Sigmoid colon (tissue), 4 donors: ENCODE results near the gene CREB3L4.

Experiments used
- POLR2A ChIP-seq, 2 donors: fragments of 450-650 bp; IDR thresholded peaks; one replicate each; pipeline ENCODE4 v1.6.1; 2016; ENCODE audit warnings: antibody characterized with exemption in 2 of 2, mild to moderate bottlenecking in 2 of 2, moderate library complexity in 2 of 2
- POLR2AphosphoS5 ChIP-seq, 4 donors: sonication (generic); formaldehyde crosslinking; IDR thresholded peaks; one replicate each; pipeline ENCODE4 v1.6.1; 2017; ENCODE audit warnings: antibody characterized with exemption in 4 of 4
- TF ChIP-seq, protein P1 (sequence below), 4 experiments: fragments of 450-650 bp in 3 of 4; fragments of 200-600 bp in 1 of 4; IDR thresholded peaks; one replicate each; pipeline ENCODE4 v1.5.1; 2016 to 2019; ENCODE audit warnings: antibody characterized with exemption in 4 of 4, mild to moderate bottlenecking in 3 of 4, moderate library complexity in 2 of 4

DNA sequence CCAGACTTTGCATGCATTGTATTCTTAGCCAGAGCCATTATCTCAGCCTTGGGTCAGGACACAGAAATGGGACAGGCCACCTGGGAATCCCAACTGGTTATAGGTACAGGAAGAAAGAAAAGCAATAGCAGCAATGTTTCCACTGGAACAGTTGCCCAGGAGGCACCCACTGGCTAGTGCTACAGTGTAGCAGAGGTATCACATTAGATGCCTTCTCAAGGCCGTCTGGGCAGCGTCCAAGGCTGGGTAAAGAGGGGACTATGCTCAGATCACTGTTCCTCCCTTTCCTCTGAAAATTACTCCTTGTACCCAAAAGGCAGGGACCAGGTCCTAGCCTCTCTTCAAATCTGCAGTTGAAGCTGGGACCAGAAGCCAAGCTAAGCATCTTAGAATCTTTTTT, 2.6 kb downstream of the CREB3L4 start:
- TF ChIP-seq, protein P1, sequence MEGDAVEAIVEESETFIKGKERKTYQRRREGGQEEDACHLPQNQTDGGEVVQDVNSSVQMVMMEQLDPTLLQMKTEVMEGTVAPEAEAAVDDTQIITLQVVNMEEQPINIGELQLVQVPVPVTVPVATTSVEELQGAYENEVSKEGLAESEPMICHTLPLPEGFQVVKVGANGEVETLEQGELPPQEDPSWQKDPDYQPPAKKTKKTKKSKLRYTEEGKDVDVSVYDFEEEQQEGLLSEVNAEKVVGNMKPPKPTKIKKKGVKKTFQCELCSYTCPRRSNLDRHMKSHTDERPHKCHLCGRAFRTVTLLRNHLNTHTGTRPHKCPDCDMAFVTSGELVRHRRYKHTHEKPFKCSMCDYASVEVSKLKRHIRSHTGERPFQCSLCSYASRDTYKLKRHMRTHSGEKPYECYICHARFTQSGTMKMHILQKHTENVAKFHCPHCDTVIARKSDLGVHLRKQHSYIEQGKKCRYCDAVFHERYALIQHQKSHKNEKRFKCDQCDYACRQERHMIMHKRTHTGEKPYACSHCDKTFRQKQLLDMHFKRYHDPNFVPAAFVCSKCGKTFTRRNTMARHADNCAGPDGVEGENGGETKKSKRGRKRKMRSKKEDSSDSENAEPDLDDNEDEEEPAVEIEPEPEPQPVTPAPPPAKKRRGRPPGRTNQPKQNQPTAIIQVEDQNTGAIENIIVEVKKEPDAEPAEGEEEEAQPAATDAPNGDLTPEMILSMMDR (IDR thresholded peaks at IDR 0.05), result no peak
- TF ChIP-seq POLR2A (IDR thresholded peaks at IDR 0.05) (no peak), POLR2AphosphoS5 (IDR thresholded peaks at IDR 0.05) (no peak)
